A673 (cell line): ENCODE measurements around the gene GNLY. TPM values are rescaled to one million over a fixed set of nuclear protein-coding genes. Genes with fewer than 3 reads are reported as not detected.

ENCODE experiments used
- BruUV-seq: library from RNA; stranded (reverse); fragments of 400-500 nt; replicated peaks from 2 replicates; lab custom pipeline; 2021; lab: Mats Ljungman, UMichigan
- CTCF ChIA-PET: fragments of 300-600 bp; sonication (Branson Sonifier 250); formaldehyde crosslinking; loops from one replicate; lab custom pipeline; 2022; ENCODE audit warnings: antibody characterized with exemption; lab: Charles Lee
- POLR2A ChIA-PET: fragments of 300-600 bp; sonication (Branson Sonifier 250); formaldehyde crosslinking; loops from one replicate; lab custom pipeline; 2022; ENCODE audit warnings: antibody characterized with exemption; ENCODE audit not compliant: low non-redundant PET; lab: Charles Lee
- DNase-seq: peaks from one replicate; pipeline ENCODE4 v3.0.0-alpha.2; 2015; ENCODE audit warnings: low spot score
- H3K27ac ChIP-seq: fragments of 200-600 bp; sonication (generic); 2 replicates; pipeline ENCODE4 v1.5.1; 2016; ENCODE audit warnings: mixed run types, low read depth, mild to moderate bottlenecking, mixed read lengths, antibody characterized with exemption, low read length; ENCODE audit not compliant: poor library complexity, severe bottlenecking
- H3K27me3 ChIP-seq: fragments of 200-600 bp; sonication (generic); replicated peaks from 2 replicates; pipeline ENCODE4 v1.6.1; 2017; ENCODE audit warnings: mixed run types, low read depth, mild to moderate bottlenecking, mixed read lengths, antibody characterized with exemption, low read length; ENCODE audit not compliant: insufficient read depth, poor library complexity
- H3K36me3 ChIP-seq: fragments of 200-600 bp; sonication (generic); 2 replicates; pipeline ENCODE4 v1.6.1; 2016; ENCODE audit warnings: mixed run types, mild to moderate bottlenecking, mixed read lengths, antibody characterized with exemption, low read length; ENCODE audit not compliant: insufficient read depth, poor library complexity, severe bottlenecking
- H3K4me1 ChIP-seq: fragments of 200-600 bp; sonication (generic); 2 replicates; pipeline ENCODE4 v1.6.1; 2017; ENCODE audit warnings: mixed run types, mild to moderate bottlenecking, mixed read lengths, antibody characterized with exemption, low read length; ENCODE audit not compliant: insufficient read depth, poor library complexity, severe bottlenecking
- H3K4me3 ChIP-seq: fragments of 200-600 bp; sonication (generic); 2 replicates; pipeline ENCODE4 v1.5.1; 2016; ENCODE audit warnings: low read depth, mixed run types, mild to moderate bottlenecking, mixed read lengths, low read length; ENCODE audit not compliant: poor library complexity, severe bottlenecking
- H3K9me3 ChIP-seq: fragments of 200-600 bp; sonication (generic); 2 replicates; pipeline ENCODE4 v1.6.1; 2016; ENCODE audit warnings: mixed run types, low read depth, mild to moderate bottlenecking, mixed read lengths, antibody characterized with exemption, low read length; ENCODE audit not compliant: poor library complexity, severe bottlenecking
- CTCF ChIP-seq: fragments of 300-800, 200-600 bp; sonication (generic); conservative IDR thresholded peaks from 2 replicates; pipeline ENCODE4 v1.5.1; 2017; ENCODE audit warnings: low read depth, mild to moderate bottlenecking, antibody characterized with exemption, low read length, moderate library complexity, mixed read lengths
- EZH2 ChIP-seq: fragments of 200-600 bp; sonication (generic); IDR thresholded peaks from 2 replicates; pipeline ENCODE4 v1.6.1; 2017; ENCODE audit warnings: borderline replicate concordance, low read depth, mild to moderate bottlenecking, mixed read lengths, antibody characterized with exemption, low read length; ENCODE audit not compliant: poor library complexity, severe bottlenecking
- intact Hi-C: fragments of 100-400 bp; cut with micrococcal nuclease; formaldehyde crosslinking; loops from one replicate; pipeline ENCODE4 v1.10.0; 2022; ENCODE audit not compliant: unreplicated experiment
- total RNA-seq: library from RNA; stranded (reverse); gene quantifications from 2 replicates; pipeline ENCODE4 v1.2.3, GENCODE V29; 2021

The GNLY gene
- total RNA-seq, 1 experiment from 2014 or later = not detected

- Histone ChIP-seq H3K9me3 (no peaks in the 10 kb centered on the region), H3K27ac (no peak overlapping the region), H3K27me3 (no peaks in the 10 kb centered on the region), H3K36me3 (no peaks in the 10 kb centered on the region), H3K4me3 (no peak overlapping the region), H3K4me1 (no peaks in the 10 kb centered on the region)
- intact Hi-C loops = no loop called here
- DNase-seq = no peak
- POLR2A ChIA-PET = no interaction called here
- CTCF ChIA-PET = no interaction called here
- no peak for TF ChIP-seq EZH2
- no peak for TF ChIP-seq CTCF
- no TSS peak for BruUV-seq
Observed at GRCh38 chr2:85665264-85665937, 28.8 kb upstream of the GNLY start.

GRCh38 chr2:85666016-85666415 is 28.1 kb upstream of the GNLY start:
- no peak for TF ChIP-seq EZH2
- no peak for TF ChIP-seq CTCF
- Histone ChIP-seq H3K9me3 (no peaks in the 10 kb centered on the region), H3K36me3 (no peaks in the 10 kb centered on the region), H3K4me3 (no peak overlapping the region), H3K4me1 (no peaks in the 10 kb centered on the region), H3K27ac (no peak overlapping the region), H3K27me3 (no peaks in the 10 kb centered on the region)
- POLR2A ChIA-PET = no interaction called here
- no TSS peak for BruUV-seq
- CTCF ChIA-PET = no interaction called here
- intact Hi-C loops = no loop called here
- no peak for DNase-seq

DNA sequence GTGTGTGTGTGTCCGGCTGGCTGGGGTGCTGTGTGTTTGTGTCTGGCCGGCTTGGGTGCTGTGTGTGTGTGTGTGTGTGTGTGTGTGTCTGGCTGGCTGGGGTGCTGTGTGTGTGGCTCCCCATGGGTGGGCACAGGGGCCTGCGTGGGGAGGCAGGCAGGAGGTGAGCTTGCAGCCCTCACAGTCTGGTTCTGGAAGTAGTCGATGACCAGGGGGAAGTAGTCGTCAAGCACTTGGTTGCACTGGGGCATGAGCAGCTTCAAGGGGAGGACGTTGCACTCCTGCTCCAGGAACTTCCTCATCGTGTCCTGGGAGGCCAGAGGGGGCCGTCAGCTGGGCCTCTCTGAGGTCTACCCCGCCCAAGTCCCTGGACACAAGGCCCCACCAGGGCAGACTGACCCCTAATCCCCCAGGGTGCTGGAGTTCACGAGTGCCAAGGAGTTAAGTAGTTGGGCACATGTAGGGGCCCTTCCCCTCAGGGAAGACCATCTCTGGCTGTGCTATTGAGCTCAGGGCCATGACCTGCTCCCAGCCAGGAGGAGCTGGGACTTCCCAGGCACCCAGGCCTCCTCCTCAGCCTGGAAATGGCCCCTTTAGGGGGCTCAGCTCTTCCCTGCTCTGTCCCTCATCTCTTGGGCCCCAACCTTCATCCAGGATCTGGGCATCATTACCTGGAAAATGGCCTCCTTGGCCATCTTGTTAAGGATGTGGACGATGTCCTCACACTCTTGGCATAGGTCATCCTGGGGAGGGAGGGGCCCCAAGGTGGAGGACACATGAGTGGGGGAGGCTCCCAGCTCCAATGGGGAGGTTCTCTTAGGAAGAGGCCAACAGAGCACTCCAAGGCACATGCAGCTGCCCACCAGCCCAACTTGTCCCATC is 27.5 kb upstream of the GNLY start:
- TF ChIP-seq EZH2 = no peak
- TF ChIP-seq CTCF = no peak
- no TSS peak for BruUV-seq
- H3K4me1 ChIP-seq = no peaks in the 10 kb centered on the region
- H3K9me3 ChIP-seq = no peaks in the 10 kb centered on the region
- CTCF ChIA-PET = no interaction called here
- no peak overlapping the region for H3K4me3 ChIP-seq
- POLR2A ChIA-PET = no interaction called here
- no peaks in the 10 kb centered on the region for H3K27me3 ChIP-seq
- no peak for DNase-seq
- intact Hi-C loops = no loop called here
- H3K36me3 ChIP-seq = no peaks in the 10 kb centered on the region
- no peak overlapping the region for H3K27ac ChIP-seq
